DMS79 (cell line): ENCODE results near the gene INTS1.
"Not testable (repeated sequence)": the region's sequence is repeated elsewhere in the genome, so short reads cannot be mapped to it uniquely, and the experiment has no call there.

ENCODE experiments used
- DNase-seq: peaks from one replicate; lab custom pipeline; 2025; lab: John Stamatoyannopoulos, UW

Gene INTS1

GRCh38 chr7:1529383-1530116 lies 25.4 kb upstream of the INTS1 start:
- no peak for DNase-seq

- no peak for DNase-seq
These were observed 22.1 kb upstream of the INTS1 start for GRCh38 chr7:1526271-1526754.

- no peak for DNase-seq
These were observed 21.2 kb upstream of the INTS1 start for GRCh38 chr7:1525409-1525808.

- no peak for DNase-seq
These were observed 19.7 kb upstream of the INTS1 start for GRCh38 chr7:1523844-1524243.

- DNase-seq = no peak
These were observed 19.0 kb upstream of the INTS1 start for GRCh38 chr7:1523208-1523607.

GRCh38 chr7:1521456-1521855 lies 17.3 kb upstream of the INTS1 start:
- DNase-seq = no peak

- no peak for DNase-seq
These were observed 16.5 kb upstream of the INTS1 start for GRCh38 chr7:1520539-1521234.

- DNase-seq = not testable (repeated sequence)
These were observed 15.2 kb upstream of the INTS1 start for GRCh38 chr7:1519322-1519922.

GRCh38 chr7:1516586-1517251 lies 12.5 kb upstream of the INTS1 start:
- no peak for DNase-seq

- DNase-seq = not testable (repeated sequence)
These were observed 11.3 kb upstream of the INTS1 start for GRCh38 chr7:1515509-1515967.

- DNase-seq = no peak
These were observed 10.8 kb upstream of the INTS1 start for GRCh38 chr7:1514995-1515401.

GRCh38 chr7:1514407-1514806 lies 10.2 kb upstream of the INTS1 start:
- DNase-seq = no peak

- DNase-seq = no peak
These were observed 9.5 kb upstream of the INTS1 start for GRCh38 chr7:1513657-1514095.

GRCh38 chr7:1512781-1513656 lies 8.8 kb upstream of the INTS1 start:
- no peak for DNase-seq

GRCh38 chr7:1511444-1512422 lies 7.5 kb upstream of the INTS1 start:
- no peak for DNase-seq

- DNase-seq = no peak
These were observed 6.6 kb upstream of the INTS1 start for GRCh38 chr7:1510780-1511154.

- no peak for DNase-seq
These were observed 5.0 kb upstream of the INTS1 start for GRCh38 chr7:1509226-1509625.

GRCh38 chr7:1508277-1508758 lies 4.1 kb upstream of the INTS1 start:
- no peak for DNase-seq

- DNase-seq = no peak
These were observed 1.8 kb upstream of the INTS1 start for GRCh38 chr7:1505731-1506550.
